NCI-H2196 (cell line): ENCODE measurements around the gene COL27A1.

Experiments used
- DNase-seq: peaks from one replicate; lab custom pipeline; 2025; ENCODE audit not compliant: unreplicated experiment; lab: John Stamatoyannopoulos, UW

Gene COL27A1

GRCh38 chr9:114221706-114222465, 66.5 kb downstream of the COL27A1 start:
- no peak for DNase-seq

- peak; percentile 12 for DNase-seq
These were observed 68.4 kb downstream of the COL27A1 start for GRCh38 chr9:114223564-114224246.

- DNase-seq = peak; percentile 16
These were observed 68.9 kb downstream of the COL27A1 start for GRCh38 chr9:114224247-114224610.

GRCh38 chr9:114225561-114226212, 70.3 kb downstream of the COL27A1 start:
- no peak for DNase-seq

GRCh38 chr9:114226246-114227055, 71.1 kb downstream of the COL27A1 start:
- DNase-seq = no peak

GRCh38 chr9:114227288-114228015, 72.1 kb downstream of the COL27A1 start:
- DNase-seq = no peak

GRCh38 chr9:114228016-114228808, 72.9 kb downstream of the COL27A1 start:
- no peak for DNase-seq

- no peak for DNase-seq
These were observed 74.0 kb downstream of the COL27A1 start for GRCh38 chr9:114229295-114229694.

GRCh38 chr9:114230068-114230467, 74.7 kb downstream of the COL27A1 start:
- no peak for DNase-seq

- no peak for DNase-seq
These were observed 75.9 kb downstream of the COL27A1 start for GRCh38 chr9:114231273-114231672.

GRCh38 chr9:114231719-114232449, 76.5 kb downstream of the COL27A1 start:
- no peak for DNase-seq

- DNase-seq = no peak
These were observed 78.3 kb downstream of the COL27A1 start for GRCh38 chr9:114233491-114234185.

GRCh38 chr9:114235033-114235661, 79.8 kb downstream of the COL27A1 start:
- no peak for DNase-seq

GRCh38 chr9:114236391-114237138, 81.2 kb downstream of the COL27A1 start:
- no peak for DNase-seq

- DNase-seq = no peak
These were observed 81.9 kb downstream of the COL27A1 start for GRCh38 chr9:114237247-114237646.

GRCh38 chr9:114237781-114238180, 82.4 kb downstream of the COL27A1 start:
- DNase-seq = no peak

- no peak for DNase-seq
These were observed 83.1 kb downstream of the COL27A1 start for GRCh38 chr9:114238472-114238871.
